GM12875 (cell line): ENCODE results near the gene ISG20.
"Not testable (repeated sequence)": the region's sequence is repeated elsewhere in the genome, so short reads cannot be mapped to it uniquely, and the experiment has no call there.

Source experiments
- H3K4me3 ChIP-seq: one replicate; pipeline ENCODE4 v1.5.1; 2011; ENCODE audit warnings: low read depth, low read length, control low read depth
- TF ChIP-seq, protein P1 (sequence below): IDR thresholded peaks from 2 replicates; pipeline ENCODE4 v1.5.1; 2011; ENCODE audit warnings: low read depth, mild to moderate bottlenecking, control low read depth, inconsistent platforms, low read length, moderate library complexity, borderline replicate concordance; ENCODE audit not compliant: insufficient read depth

The ISG20 gene

DNA sequence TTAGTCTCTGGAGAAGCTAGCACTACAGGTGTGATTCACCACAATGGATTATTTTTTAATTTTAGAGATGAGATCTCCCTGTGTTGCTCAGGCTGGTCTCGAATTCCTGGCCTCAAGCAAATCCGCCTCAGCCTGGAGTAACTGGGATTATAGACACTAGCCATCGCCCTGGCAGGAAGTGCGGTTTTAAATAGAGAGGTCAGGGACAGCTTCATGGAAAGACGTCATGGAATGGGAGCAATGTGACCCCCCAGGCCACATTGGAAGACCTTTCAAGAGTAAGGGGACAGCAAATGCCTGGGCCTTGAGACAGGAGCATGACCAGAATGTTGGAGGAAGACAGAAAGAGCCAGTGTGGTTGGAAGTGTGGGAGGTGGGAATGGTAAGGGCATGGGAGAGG lies 2.2 kb upstream of the ISG20 start:
- H3K4me3 ChIP-seq: no peak overlapping the region
- TF ChIP-seq, protein P1, sequence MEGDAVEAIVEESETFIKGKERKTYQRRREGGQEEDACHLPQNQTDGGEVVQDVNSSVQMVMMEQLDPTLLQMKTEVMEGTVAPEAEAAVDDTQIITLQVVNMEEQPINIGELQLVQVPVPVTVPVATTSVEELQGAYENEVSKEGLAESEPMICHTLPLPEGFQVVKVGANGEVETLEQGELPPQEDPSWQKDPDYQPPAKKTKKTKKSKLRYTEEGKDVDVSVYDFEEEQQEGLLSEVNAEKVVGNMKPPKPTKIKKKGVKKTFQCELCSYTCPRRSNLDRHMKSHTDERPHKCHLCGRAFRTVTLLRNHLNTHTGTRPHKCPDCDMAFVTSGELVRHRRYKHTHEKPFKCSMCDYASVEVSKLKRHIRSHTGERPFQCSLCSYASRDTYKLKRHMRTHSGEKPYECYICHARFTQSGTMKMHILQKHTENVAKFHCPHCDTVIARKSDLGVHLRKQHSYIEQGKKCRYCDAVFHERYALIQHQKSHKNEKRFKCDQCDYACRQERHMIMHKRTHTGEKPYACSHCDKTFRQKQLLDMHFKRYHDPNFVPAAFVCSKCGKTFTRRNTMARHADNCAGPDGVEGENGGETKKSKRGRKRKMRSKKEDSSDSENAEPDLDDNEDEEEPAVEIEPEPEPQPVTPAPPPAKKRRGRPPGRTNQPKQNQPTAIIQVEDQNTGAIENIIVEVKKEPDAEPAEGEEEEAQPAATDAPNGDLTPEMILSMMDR: no peak

DNA sequence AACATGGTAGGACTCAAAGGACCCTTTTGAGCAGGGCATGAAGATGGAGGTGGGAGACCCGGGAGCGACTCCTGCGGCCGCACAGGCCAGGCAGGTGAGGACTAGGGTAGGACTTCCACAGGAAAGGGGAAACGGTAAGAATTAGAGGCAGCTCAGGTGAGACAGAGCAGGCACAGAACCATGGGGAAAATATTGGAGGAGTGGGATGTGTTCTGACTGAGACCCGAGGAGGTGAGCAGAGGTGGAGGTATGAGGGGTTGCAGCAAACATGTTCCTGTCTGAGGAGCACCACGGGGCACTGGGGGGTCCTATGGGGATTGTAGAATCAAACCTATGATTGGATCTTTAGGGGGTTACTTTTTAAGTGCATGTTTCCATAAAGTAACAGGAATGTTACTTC lies 1.4 kb upstream of the ISG20 start:
- H3K4me3 ChIP-seq: no peak overlapping the region
- TF ChIP-seq, protein P1: no peak

DNA sequence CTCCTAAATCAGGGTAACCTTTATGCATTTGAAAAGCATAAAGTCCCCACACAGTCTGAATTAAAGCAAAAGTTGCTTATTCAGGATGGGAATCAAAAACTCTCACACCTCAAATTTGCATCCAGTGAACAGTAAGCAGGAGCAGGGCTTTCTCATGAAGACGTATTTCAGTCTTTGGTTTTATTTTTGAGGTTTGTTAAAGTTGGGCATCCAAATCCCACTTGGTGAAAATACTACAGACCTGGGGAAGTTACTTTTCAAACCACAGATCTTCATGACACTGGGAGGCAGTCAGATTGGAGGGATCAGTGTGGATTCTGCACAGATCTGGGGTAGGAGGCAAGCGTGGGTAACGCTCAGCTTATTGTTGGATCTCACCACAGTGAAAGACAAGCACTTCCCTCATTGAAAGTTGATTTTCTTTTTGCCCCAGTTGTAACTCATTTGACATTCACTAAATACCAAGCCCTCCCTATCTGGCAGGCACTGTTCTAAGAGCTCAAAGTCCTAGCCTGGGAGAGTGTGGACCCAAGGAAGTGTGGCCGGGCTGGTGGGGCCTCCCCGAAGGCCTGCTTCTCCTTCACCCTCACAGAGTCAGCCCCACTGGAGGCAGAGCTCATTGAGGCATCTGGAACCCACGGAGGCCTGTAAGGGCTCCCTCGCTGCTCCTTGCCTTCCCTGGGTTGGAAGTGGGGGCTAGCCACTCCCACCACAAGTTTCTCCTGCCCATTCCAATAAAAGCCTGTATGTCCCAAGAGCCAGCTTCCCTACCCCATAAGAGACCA lies 783 bp upstream of the ISG20 start:
- TF ChIP-seq, protein P1: no peak
- H3K4me3 ChIP-seq: no peak overlapping the region

DNA sequence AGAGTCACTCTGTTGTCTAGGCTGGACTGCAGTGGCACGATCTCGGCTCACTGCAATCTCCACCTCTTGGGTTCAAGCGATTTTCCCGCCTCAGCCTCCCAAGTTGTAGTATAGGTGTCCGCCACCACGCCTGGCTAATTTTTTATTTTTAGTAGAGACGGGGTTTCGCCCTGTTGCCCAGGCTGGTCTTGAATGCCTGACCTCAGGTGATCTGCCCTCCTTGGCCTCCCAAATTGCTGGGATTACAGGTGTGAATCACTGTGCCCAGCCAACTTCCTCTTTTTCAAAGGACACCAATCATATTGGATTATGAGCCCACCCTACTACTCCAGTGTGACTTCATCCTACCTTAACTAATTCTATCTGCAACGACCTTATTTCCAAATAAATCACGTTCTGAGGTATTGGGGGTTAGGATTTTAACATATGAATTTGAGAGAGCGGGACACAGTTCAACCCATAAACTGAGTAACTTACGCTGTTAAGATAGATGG lies 3.2 kb downstream of the ISG20 start:
- TF ChIP-seq, protein P1: no peak
- no peak overlapping the region for H3K4me3 ChIP-seq

DNA sequence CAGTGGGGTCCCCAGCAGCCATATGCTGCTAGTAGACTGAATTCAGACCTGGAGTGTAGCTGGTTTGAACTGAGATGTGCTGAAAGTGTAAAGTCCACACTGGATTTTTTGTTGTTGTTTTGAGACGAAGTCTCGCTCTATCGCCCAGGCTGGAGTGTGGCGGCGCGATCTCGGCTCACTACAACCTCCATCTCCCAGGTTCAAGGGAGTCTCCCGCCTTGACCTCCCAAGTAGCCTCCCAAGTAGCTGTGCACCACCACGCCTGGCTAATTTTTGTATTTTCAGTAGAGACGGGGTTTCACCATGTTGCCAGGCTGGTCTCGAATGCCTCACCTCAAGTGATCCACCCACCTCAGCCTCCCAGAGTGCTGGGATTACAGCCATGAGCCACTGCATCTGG lies 3.7 kb downstream of the ISG20 start:
- H3K4me3 ChIP-seq: not testable (repeated sequence)

DNA sequence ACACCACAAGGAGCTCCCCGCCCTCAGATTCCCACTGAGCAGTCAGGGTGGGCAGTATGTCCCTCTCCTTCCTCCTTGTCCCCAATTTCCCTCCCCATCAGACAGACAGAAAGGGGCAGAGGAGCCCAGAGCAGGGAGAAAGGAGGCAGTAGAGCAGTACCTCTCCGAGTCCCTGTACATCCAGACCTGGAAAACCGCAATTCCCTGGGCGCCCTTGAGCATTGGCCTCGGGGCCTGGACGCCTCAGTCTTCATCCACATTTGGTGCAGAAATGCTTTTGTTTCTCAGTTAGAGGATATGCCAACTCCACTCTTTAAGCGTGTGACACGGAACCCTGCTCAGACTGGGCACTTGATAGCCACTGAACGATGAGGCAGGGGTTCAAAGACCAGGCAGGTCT lies 5.9 kb downstream of the ISG20 start:
- H3K4me3 ChIP-seq: no peak overlapping the region
- TF ChIP-seq, protein P1: no peak

DNA sequence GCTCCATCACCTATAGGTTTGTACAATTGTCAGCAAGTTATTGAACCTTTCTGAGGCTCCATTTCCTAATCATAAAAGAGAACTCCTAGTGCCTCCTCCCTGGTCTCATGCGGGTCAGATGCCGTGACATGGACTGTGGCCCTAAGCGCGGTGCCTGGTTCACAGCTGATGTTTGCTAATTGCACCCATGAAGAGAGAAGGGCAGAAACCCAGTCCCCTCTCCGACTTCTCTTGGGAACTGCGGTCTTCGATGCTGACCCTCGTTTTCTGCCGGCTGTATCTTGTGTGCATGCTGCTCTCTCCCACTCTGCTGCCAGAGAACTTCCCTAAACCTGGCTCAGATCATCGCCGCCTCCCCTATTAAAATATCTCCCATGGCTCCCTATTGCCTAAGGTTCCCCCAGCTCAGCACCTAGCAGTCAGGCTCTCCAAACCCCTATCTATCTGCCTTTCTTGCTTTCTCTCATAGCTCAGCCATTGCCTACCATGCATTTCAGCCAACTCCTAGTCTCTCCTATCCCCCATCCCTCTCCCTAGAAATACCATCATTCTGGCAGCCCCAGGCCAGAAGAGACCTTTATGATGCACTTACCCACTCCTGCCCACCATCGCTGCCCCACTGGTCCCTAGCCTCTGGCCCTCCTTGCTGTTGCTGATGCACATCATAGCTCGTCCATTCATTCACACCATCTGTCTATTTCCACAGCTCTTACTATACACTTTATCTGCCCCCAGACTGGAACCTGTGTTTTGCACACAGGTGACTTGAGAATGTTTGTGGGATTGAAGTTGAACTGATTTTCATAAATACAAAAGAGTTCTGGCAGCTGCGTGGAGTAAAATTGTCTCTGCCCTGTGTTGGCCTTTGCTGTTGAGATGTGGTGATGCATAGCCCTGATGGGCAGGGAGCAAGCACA lies 6.6 kb downstream of the ISG20 start:
- no peak overlapping the region for H3K4me3 ChIP-seq
- TF ChIP-seq, protein P1: no peak
